ENCODE measurements around the gene BAZ2B. TPM values are rescaled to one million over a fixed set of nuclear protein-coding genes. Genes with fewer than 3 reads are reported as not detected.

The BAZ2B gene
- total and polyA plus RNA-seq, 9 of the 15 experiments (the other 6 are each of a cell fraction or from before 2014, with no cell fraction given) = 7.5 to 38.6 (median 19.8) TPM

DNA sequence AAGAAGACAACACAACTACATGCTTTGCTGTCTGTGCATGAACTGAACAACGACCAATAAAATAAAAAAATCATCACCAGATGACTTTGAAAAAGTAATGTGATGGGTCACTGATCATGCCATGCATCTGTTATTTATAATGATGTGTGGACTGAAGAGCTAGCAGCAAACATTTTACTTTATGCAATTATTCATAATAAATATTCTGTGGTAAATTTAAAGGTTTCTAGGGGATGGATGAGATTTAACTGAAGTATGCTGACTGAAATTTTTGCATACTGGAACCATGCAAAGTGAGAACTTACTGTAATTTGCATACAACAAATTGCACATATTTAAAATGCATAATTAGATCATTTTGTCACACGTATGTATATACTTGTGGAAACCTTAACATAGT, 31.3 kb upstream of the BAZ2B start:
- FAIRE-seq (no peak), DNase-seq (ENCODE audit: extremely low read depth in 1 of 4, low spot score in 3 of 4) (no peak), ATAC-seq (no peak)
- intact Hi-C loops (cut with micrococcal nuclease) = no loop called here
- ChIA-PET CTCF (ENCODE audit: low intra/inter-chr PET ratio) (no interaction called here), POLR2A (no interaction called here)
- WGBS (ENCODE audit: insufficient coverage, low coverage, missing lambda C conversion rate) = 6% methylated on average over 2 of the region's 2 CpGs
- Histone ChIP-seq H3K36me3 (ENCODE audit: control insufficient read depth, insufficient read depth, low read length) (no peaks in the 10 kb centered on the region), H3K79me2 (ENCODE audit: control insufficient read depth, insufficient read depth, low read length) (no peaks in the 10 kb centered on the region), H3K4me3 (no peak overlapping the region), H3K27me3 (ENCODE audit: control insufficient read depth in 2 of 2, insufficient read depth in 2 of 2, low read length in 2 of 2) (no peaks in the 10 kb centered on the region), H3K27ac (ENCODE audit: extremely low read depth, low read depth, low read length) (no peak overlapping the region), H3K9me3 (replicated peaks; ENCODE audit: control insufficient read depth, insufficient read depth, low read depth, low read length) (no peaks in the 10 kb centered on the region), H4K20me1 (replicated peaks; ENCODE audit: control insufficient read depth, insufficient read depth, low read length) (no peaks in the 10 kb centered on the region), H3K4me2 (ENCODE audit: insufficient read depth, low read length) (no peak overlapping the region), H3K9me1 (ENCODE audit: control insufficient read depth, insufficient read depth, low read length) (no peaks in the 10 kb centered on the region), H3K9ac (ENCODE audit: insufficient read depth in 1 of 2, low read depth in 2 of 2, low read length in 2 of 2) (no peak overlapping the region), H2AFZ (ENCODE audit: low read depth, low read length) (no peak overlapping the region), H3K4me1 (replicated peaks in 1 of 2; ENCODE audit: control insufficient read depth in 2 of 2, insufficient read depth in 2 of 2, low read length in 2 of 2) (no peaks in the 10 kb centered on the region; a peak in 1 of 5 replicates)
- TF ChIP-seq SUPT5H (IDR thresholded peaks at IDR 0.05) = no peak
- no peak for TF ChIP-seq ZKSCAN3 (CRISPR knock-in tag; IDR thresholded peaks at IDR 0.05)
- TF ChIP-seq, protein P1, sequence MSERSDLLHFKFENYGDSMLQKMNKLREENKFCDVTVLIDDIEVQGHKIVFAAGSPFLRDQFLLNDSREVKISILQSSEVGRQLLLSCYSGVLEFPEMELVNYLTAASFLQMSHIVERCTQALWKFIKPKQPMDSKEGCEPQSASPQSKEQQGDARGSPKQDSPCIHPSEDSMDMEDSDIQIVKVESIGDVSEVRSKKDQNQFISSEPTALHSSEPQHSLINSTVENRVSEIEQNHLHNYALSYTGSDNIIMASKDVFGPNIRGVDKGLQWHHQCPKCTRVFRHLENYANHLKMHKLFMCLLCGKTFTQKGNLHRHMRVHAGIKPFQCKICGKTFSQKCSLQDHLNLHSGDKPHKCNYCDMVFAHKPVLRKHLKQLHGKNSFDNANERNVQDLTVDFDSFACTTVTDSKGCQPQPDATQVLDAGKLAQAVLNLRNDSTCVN (CRISPR knock-in tag; IDR thresholded peaks at IDR 0.05) = no peak
- TF ChIP-seq ZNF311 (CRISPR knock-in tag; IDR thresholded peaks at IDR 0.05) = no peak
- no peak for TF ChIP-seq DMBX1 (CRISPR knock-in tag; IDR thresholded peaks at IDR 0.05; ENCODE audit: borderline replicate concordance)
- no peak for TF ChIP-seq MAFF (IDR thresholded peaks at IDR 0.05; ENCODE audit: low read length)
- in situ Hi-C loops (cut with MboI) = no loop called here
- BruUV-seq (replicated peaks) = no TSS peak

DNA sequence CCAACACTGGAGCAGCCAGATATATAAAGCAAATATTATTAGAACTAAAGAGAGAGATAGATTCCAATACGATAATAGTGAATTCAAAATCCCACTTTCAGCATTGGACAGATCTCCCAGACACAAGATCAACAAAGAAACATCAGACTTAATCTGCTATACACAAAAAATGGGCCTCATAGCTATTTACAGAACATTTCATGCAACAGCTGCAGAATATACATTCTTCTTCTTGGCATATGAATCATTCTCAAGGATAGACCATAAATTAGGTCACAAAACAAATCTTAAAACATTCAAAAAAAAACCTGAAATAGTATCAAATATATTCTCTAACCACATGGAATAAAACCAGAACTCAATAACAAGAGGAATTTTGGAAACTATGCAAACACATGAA, 23.8 kb upstream of the BAZ2B start:
- H3K36me3 ChIP-seq (ENCODE audit: control insufficient read depth, insufficient read depth, low read length) = no peaks in the 10 kb centered on the region
- H3K9me1 ChIP-seq (ENCODE audit: control insufficient read depth, insufficient read depth, low read length) = no peaks in the 10 kb centered on the region
- H3K9ac ChIP-seq (ENCODE audit: insufficient read depth in 1 of 2, low read depth in 2 of 2, low read length in 2 of 2) = no peak overlapping the region
- H3K4me2 ChIP-seq (ENCODE audit: insufficient read depth, low read length) = no peak overlapping the region
- BruUV-seq (replicated peaks) = no TSS peak
- no peak overlapping the region for H2AFZ ChIP-seq (ENCODE audit: low read depth, low read length)
- no peaks in the 10 kb centered on the region for H3K9me3 ChIP-seq (replicated peaks; ENCODE audit: control insufficient read depth, insufficient read depth, low read depth, low read length)
- intact Hi-C loops (cut with micrococcal nuclease) (no loop called here), in situ Hi-C loops (cut with MboI) (no loop called here)
- no peak overlapping the region for H3K27ac ChIP-seq (ENCODE audit: extremely low read depth, low read depth, low read length)
- ChIA-PET POLR2A (interaction anchor here (1.6 kb wide), 1 partner anchor 24 kb away, joined by 4 read pairs; the partner anchor contains the start of gene BAZ2B), CTCF (ENCODE audit: low intra/inter-chr PET ratio) (no interaction called here)
- no peak overlapping the region for H3K4me3 ChIP-seq
- H4K20me1 ChIP-seq (replicated peaks; ENCODE audit: control insufficient read depth, insufficient read depth, low read length) = no peaks in the 10 kb centered on the region
- no peak for FAIRE-seq
- H3K4me1 ChIP-seq (replicated peaks in 1 of 2; ENCODE audit: control insufficient read depth in 2 of 2, insufficient read depth in 2 of 2, low read length in 2 of 2) = no peaks in the 10 kb centered on the region
- no peak for DNase-seq (ENCODE audit: extremely low read depth in 1 of 4, low spot score in 3 of 4)
- ATAC-seq = no peak
- H3K79me2 ChIP-seq (ENCODE audit: control insufficient read depth, insufficient read depth, low read length) = no peaks in the 10 kb centered on the region
- H3K27me3 ChIP-seq (ENCODE audit: control insufficient read depth in 2 of 2, insufficient read depth in 2 of 2, low read length in 2 of 2) = no peaks in the 10 kb centered on the region
- WGBS (ENCODE audit: insufficient coverage, low coverage, missing lambda C conversion rate) = 0% methylated on average over 1 of the region's 1 CpG
- TF ChIP-seq RBM17 (IDR thresholded peaks at IDR 0.05; ENCODE audit: borderline replicate concordance, low read depth, low read length) = no peak
- no peak for TF ChIP-seq TBL1XR1 (IDR thresholded peaks at IDR 0.05; ENCODE audit: low read length in 2 of 2)
- TF ChIP-seq ZFX (CRISPR knock-in tag; IDR thresholded peaks at IDR 0.05) = no peak
- TF ChIP-seq, protein P2, sequence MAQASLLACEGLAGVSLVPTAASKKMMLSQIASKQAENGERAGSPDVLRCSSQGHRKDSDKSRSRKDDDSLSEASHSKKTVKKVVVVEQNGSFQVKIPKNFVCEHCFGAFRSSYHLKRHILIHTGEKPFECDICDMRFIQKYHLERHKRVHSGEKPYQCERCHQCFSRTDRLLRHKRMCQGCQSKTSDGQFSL (CRISPR knock-in tag; IDR thresholded peaks at IDR 0.05) = no peak
- TF ChIP-seq, protein P2 (tag; IDR thresholded peaks at IDR 0.05) = no peak
- no peak for TF ChIP-seq NR3C1 (CRISPR knock-in tag; IDR thresholded peaks at IDR 0.05)
- TF ChIP-seq MAFK (IDR thresholded peaks at IDR 0.05; ENCODE audit: low read length) = no peak
- TF ChIP-seq, protein P3, sequence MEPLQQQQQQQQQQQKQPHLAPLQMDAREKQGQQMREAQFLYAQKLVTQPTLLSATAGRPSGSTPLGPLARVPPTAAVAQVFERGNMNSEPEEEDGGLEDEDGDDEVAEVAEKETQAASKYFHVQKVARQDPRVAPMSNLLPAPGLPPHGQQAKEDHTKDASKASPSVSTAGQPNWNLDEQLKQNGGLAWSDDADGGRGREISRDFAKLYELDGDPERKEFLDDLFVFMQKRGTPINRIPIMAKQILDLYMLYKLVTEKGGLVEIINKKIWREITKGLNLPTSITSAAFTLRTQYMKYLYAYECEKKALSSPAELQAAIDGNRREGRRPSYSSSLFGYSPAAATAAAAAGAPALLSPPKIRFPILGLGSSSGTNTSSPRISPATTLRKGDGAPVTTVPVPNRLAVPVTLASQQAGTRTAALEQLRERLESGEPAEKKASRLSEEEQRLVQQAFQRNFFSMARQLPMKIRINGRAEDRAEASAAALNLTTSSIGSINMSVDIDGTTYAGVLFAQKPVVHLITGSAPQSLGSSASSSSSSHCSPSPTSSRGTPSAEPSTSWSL (CRISPR knock-in tag; IDR thresholded peaks at IDR 0.05; ENCODE audit: borderline replicate concordance) = no peak
- no peak for TF ChIP-seq ZNF354B (CRISPR knock-in tag; IDR thresholded peaks at IDR 0.05)
- TF ChIP-seq XRCC4 (IDR thresholded peaks at IDR 0.05; ENCODE audit: extremely low read depth, insufficient read depth, insufficient read length) = no peak

Measured in K562 (cell line).